Breast epithelium (tissue), 4 donors: ENCODE results near the gene CREB3L1. TPM values are rescaled to one million over a fixed set of nuclear protein-coding genes. Genes with fewer than 3 reads are reported as not detected.
A peak's percentile ranks its signal among the peaks of the same experiment; 100 is the strongest.

Experiments used
- DNase-seq, 2 donors: peaks; one replicate each; pipeline ENCODE4 v3.0.0-alpha.2; 2019; ENCODE audit warnings: low spot score in 2 of 2
- H3K27ac ChIP-seq, 2 donors: fragments of 200-600 bp; sonication (generic) in 1 of 2; one replicate each; pipeline ENCODE4 v1.5.1; 2016 to 2019; ENCODE audit warnings: mild to moderate bottlenecking in 1 of 2
- H3K27me3 ChIP-seq, 2 donors: fragments of 200-600 bp; sonication (generic) in 1 of 2; one replicate each; pipeline versions ENCODE4 v1.5.1 to v1.6.0; 2017 to 2019; ENCODE audit warnings: control low read depth in 1 of 2, mild to moderate bottlenecking in 1 of 2
- H3K36me3 ChIP-seq: fragments of 200-600 bp; one replicate; pipeline ENCODE4 v1.5.1; 2019
- H3K4me1 ChIP-seq, 2 donors: fragments of 200-600 bp; sonication (generic); one replicate each; pipeline ENCODE4 v1.5.1; 2016 to 2019; ENCODE audit warnings: control low read depth in 1 of 2
- H3K4me3 ChIP-seq, 3 donors: fragments of 200-600 bp; sonication (generic); 1 replicate in 2 of 3; 2 replicates in 1 of 3; pipeline ENCODE4 v1.5.1; 2016 to 2019; ENCODE audit warnings: mild to moderate bottlenecking in 3 of 3, moderate library complexity in 2 of 3
- H3K9me3 ChIP-seq, 2 donors: fragments of 200-600 bp; sonication (generic) in 1 of 2; one replicate each; pipeline ENCODE4 v1.5.1; 2016 to 2019; ENCODE audit warnings: control low read depth in 1 of 2
- POLR2A ChIP-seq: fragments of 450-650 bp; IDR thresholded peaks from one replicate; pipeline ENCODE4 v1.6.1; 2016; ENCODE audit warnings: antibody characterized with exemption, mild to moderate bottlenecking, moderate library complexity
- POLR2AphosphoS5 ChIP-seq, 3 donors: sonication (generic); formaldehyde crosslinking; IDR thresholded peaks; one replicate each; pipeline ENCODE4 v1.6.1; 2017; ENCODE audit warnings: antibody characterized with exemption in 3 of 3
- intact Hi-C: fragments of 100-400 bp; cut with DNase I; formaldehyde crosslinking; loops from one replicate; pipeline ENCODE4 v1.15.1; 2023; ENCODE audit warnings: low total_unique reads
- total RNA-seq, 3 donors: library from RNA; depleted of rRNA; stranded (reverse); fragments of >200 nt; gene quantifications; one replicate each; pipeline ENCODE4 v1.1.0, GENCODE V29; 2016
- TF ChIP-seq, protein P1 (sequence below), 3 donors: fragments of 450-650 bp; IDR thresholded peaks; one replicate each; pipeline ENCODE4 v1.5.1; 2016 to 2017; ENCODE audit warnings: antibody characterized with exemption in 3 of 3, mild to moderate bottlenecking in 3 of 3, moderate library complexity in 3 of 3

The CREB3L1 gene
- total RNA-seq, 3 donors from 2014 or later = 1.6 to 5.1 (median 2.0) TPM

DNA sequence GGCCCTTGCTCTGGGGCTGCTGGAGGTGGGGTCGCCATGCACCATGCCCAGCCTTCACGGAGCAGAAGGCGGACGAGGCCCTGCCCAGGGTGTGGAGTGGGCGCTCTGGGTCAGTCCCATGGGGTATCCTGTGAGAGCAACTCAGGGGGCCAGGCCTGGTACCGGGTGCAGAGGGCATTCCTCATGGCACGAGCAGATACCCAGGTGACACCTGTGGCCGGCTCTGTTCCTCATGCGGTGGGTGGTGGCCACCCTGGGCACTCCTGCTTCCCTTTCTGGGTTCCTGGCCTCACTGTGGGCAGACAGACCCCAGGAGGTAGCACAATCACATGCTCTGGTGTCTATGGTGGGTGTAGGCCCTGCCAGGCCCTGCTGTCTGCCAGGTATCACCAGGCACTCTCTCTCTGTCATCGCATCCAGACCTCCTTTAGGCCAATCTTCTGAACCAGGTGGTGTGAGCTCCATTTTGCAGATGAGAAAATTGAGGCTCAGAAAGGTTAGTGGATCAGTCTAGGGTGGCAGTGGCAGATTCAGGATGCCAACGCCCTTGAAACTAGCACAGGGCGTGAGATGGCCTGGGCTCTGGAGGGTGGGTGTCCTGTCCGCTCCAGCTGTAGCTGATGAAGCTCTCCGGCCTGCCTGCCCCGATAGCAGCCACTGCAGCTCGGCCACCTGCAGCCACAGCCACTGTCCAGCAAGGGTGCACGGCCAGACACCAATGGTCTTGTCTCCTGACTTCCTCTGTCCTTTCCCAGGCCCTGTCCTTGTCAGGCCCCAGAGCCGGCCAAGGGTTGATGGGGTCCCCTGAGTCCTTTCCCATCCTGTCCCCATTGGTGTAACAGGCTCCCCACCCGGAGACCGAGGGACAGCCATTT lies 84.9 kb downstream of the CREB3L1 start:
- H3K4me3 ChIP-seq = peak overlapping the region; percentile 30 to 61 (median 30)
- no peak for DNase-seq
- H3K27ac ChIP-seq = peak overlapping the region; percentile 90 to 98
- no peaks in the 10 kb centered on the region for H3K27me3 ChIP-seq
- H3K36me3 ChIP-seq = no peaks in the 10 kb centered on the region
- intact Hi-C loops = no loop called here
- no peak for TF ChIP-seq POLR2A
- TF ChIP-seq, protein P1, sequence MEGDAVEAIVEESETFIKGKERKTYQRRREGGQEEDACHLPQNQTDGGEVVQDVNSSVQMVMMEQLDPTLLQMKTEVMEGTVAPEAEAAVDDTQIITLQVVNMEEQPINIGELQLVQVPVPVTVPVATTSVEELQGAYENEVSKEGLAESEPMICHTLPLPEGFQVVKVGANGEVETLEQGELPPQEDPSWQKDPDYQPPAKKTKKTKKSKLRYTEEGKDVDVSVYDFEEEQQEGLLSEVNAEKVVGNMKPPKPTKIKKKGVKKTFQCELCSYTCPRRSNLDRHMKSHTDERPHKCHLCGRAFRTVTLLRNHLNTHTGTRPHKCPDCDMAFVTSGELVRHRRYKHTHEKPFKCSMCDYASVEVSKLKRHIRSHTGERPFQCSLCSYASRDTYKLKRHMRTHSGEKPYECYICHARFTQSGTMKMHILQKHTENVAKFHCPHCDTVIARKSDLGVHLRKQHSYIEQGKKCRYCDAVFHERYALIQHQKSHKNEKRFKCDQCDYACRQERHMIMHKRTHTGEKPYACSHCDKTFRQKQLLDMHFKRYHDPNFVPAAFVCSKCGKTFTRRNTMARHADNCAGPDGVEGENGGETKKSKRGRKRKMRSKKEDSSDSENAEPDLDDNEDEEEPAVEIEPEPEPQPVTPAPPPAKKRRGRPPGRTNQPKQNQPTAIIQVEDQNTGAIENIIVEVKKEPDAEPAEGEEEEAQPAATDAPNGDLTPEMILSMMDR (IDR thresholded peaks at IDR 0.05) = no peak
- no peak for TF ChIP-seq POLR2AphosphoS5 (IDR thresholded peaks at IDR 0.05)
- H3K4me1 ChIP-seq = peaks cover 21 to 29% of the 10 kb centered on the region in 2 donors
- H3K9me3 ChIP-seq = no peaks in the 10 kb centered on the region

DNA sequence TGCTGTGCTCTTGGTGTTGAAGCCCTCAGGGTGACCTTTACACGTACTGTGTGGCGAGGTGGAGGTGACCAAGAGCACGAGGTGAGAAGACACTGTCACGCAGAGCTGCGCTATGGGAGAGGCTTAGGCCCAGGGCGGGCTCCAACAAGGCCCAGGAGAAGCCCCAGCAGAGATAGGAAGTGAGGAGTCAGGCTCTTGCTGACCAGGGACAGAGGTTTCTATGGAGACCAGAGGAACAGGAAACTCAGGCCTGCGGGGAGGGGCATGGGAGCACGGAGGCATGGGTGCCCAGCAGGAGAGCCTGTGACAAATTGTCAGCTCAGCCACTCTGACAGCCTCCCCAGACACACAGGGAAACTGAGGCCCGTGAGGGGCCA lies 85.6 kb downstream of the CREB3L1 start:
- H3K4me1 ChIP-seq = peaks cover 22 to 29% of the 10 kb centered on the region in 2 donors
- peak; percentile 70 to 77 for DNase-seq
- intact Hi-C loops = no loop called here

DNA sequence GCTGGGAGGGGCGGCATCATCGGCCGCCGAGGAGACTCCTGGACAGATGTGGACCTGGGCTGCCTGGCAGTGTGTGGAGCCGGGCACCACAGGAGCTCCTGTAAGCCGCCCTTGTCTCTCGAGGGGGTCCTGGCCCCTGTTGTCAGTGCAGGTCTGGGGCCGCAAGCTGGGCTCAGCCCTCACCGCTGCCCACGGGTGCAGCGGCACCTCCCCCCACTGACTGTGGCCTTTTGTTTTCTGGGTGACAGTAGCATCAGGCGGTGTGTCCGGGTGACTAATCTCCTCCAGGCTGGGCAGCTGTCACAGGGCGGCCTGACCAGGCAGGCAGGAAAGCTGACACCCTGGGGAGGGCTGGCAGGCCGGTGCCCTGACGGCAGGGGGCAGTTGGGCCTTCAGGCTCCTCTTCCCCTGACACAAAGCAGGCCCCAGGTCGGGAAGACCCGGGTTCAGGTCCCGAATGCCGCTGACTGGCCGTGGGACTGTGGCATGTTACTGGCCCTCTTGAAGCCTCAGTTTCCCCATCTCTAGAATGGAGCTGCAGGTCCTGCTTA lies 86.1 kb downstream of the CREB3L1 start:
- no peaks in the 10 kb centered on the region for H3K27me3 ChIP-seq
- H3K36me3 ChIP-seq = no peaks in the 10 kb centered on the region
- no peaks in the 10 kb centered on the region for H3K9me3 ChIP-seq
- peak overlapping the region in 2 of 3 donors; percentile 2 to 50 for H3K4me3 ChIP-seq
- intact Hi-C loops = no loop called here
- TF ChIP-seq, protein P1 (IDR thresholded peaks at IDR 0.05) = peak in 2 of 3 donors; percentile 21 to 41
- peak in 2 of 3 donors; percentile 39 to 45 for TF ChIP-seq POLR2AphosphoS5 (IDR thresholded peaks at IDR 0.05)
- no peak for TF ChIP-seq POLR2A
- H3K27ac ChIP-seq = peak overlapping the region; percentile 90 to 98
- peak; percentile 75 to 81 for DNase-seq
- H3K4me1 ChIP-seq = peaks cover 22 to 29% of the 10 kb centered on the region in 2 donors

More for the DNA sequence above, 85.6 kb downstream of the CREB3L1 start:
- Histone ChIP-seq H3K9me3 (no peaks in the 10 kb centered on the region), H3K27ac (peak overlapping the region; percentile 90 to 98), H3K27me3 (no peaks in the 10 kb centered on the region), H3K36me3 (no peaks in the 10 kb centered on the region), H3K4me3 (peak overlapping the region in 2 of 3 donors; percentile 2 to 50)
- TF ChIP-seq POLR2AphosphoS5 (IDR thresholded peaks at IDR 0.05) (no peak), POLR2A (no peak)
- TF ChIP-seq, protein P1 (IDR thresholded peaks at IDR 0.05) = no peak

DNA sequence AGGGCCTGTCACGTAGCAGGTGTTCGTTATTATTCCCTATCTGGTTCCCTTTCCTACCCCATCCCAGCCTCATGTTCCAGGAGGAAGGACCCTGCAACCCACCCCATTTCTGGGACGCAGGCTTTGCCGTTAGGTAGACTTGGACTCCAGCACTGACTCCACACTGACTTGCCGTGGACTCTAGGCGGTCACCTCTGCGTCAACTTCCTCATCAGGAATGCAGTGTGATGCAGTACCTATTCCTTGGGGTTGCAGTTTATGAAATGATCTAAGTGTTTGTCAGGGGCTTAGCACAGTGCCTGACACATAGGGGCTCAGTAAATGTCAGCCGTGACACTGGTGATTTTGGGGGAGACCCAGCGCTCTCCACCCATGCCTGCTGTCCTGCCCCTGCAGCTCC lies 86.6 kb downstream of the CREB3L1 start:
- DNase-seq = no peak
- intact Hi-C loops = no loop called here
- Histone ChIP-seq H3K27me3 (no peaks in the 10 kb centered on the region), H3K9me3 (no peaks in the 10 kb centered on the region), H3K4me1 (peaks cover 22 to 29% of the 10 kb centered on the region in 2 donors), H3K36me3 (no peaks in the 10 kb centered on the region), H3K27ac (peak overlapping the region; percentile 90 to 98), H3K4me3 (no peak overlapping the region)
- no peak for TF ChIP-seq POLR2A
- no peak for TF ChIP-seq POLR2AphosphoS5 (IDR thresholded peaks at IDR 0.05)
- TF ChIP-seq, protein P1 (IDR thresholded peaks at IDR 0.05) = no peak

DNA sequence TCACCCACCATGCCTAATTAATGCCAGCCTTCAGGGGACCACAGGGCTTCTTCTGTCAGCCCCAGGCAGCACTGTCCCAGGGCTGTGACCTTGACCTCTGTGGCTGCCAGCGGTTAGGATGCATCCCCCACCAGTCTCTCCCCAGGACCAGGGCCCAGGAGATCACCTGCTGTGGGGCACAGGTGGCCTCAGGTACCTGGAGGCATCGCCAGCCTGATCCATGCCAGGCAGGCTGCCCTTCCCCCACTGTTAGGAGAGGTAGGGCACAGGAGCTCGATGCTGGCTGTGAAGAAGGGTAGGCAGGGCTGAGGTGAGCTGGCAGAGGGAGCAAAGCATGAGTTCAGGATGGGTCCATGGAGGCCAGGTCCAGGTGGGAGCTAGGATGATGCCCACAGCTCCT lies 87.3 kb downstream of the CREB3L1 start:
- TF ChIP-seq, protein P1 (IDR thresholded peaks at IDR 0.05) = no peak
- TF ChIP-seq POLR2A = no peak
- no peak for TF ChIP-seq POLR2AphosphoS5 (IDR thresholded peaks at IDR 0.05)
- no peak overlapping the region for H3K4me3 ChIP-seq
- H3K9me3 ChIP-seq = no peaks in the 10 kb centered on the region
- H3K4me1 ChIP-seq = peaks cover 22 to 29% of the 10 kb centered on the region in 2 donors
- intact Hi-C loops = no loop called here
- DNase-seq = no peak
- H3K27me3 ChIP-seq = no peaks in the 10 kb centered on the region
- H3K27ac ChIP-seq = peak overlapping the region in 1 of 2 donors; percentile 98
- no peaks in the 10 kb centered on the region for H3K36me3 ChIP-seq
